Retinal pigment epithelial cell (primary cell): ENCODE results near the gene FAM222B.

Experiments
- DNase-seq: peaks from one replicate; pipeline ENCODE4 v3.0.0-alpha.2; 2010; ENCODE audit warnings: low read depth
- H3K4me3 ChIP-seq: 2 replicates; pipeline ENCODE4 v1.5.1; 2011; ENCODE audit warnings: mild to moderate bottlenecking, low read length, control low read depth, moderate library complexity
- CTCF ChIP-seq: conservative IDR thresholded peaks from 2 replicates; pipeline ENCODE4 v1.5.1; 2011; ENCODE audit warnings: low read depth, low read length, control low read depth, inconsistent platforms

The FAM222B gene

GRCh38 chr17:28749516-28750177, 92.9 kb downstream of the FAM222B start:
- no peak for TF ChIP-seq CTCF
- H3K4me3 ChIP-seq: no peak overlapping the region
- no peak for DNase-seq

- H3K4me3 ChIP-seq: no peak overlapping the region
- TF ChIP-seq CTCF: no peak
- DNase-seq: no peak
Observed at GRCh38 chr17:28748852-28749515, 93.6 kb downstream of the FAM222B start.

GRCh38 chr17:28747801-28748750, 94.5 kb downstream of the FAM222B start:
- no peak overlapping the region for H3K4me3 ChIP-seq
- TF ChIP-seq CTCF: no peak
- no peak for DNase-seq

- no peak for TF ChIP-seq CTCF
- DNase-seq: no peak
- H3K4me3 ChIP-seq: no peak overlapping the region
Observed at GRCh38 chr17:28747051-28747691, 95.4 kb downstream of the FAM222B start.

- DNase-seq: peak; percentile 36
- TF ChIP-seq CTCF: no peak
- peak overlapping the region; percentile 94 for H3K4me3 ChIP-seq
Observed at GRCh38 chr17:28746611-28747050, 96.0 kb downstream of the FAM222B start.

GRCh38 chr17:28745786-28746411, 96.7 kb downstream of the FAM222B start:
- no peak for TF ChIP-seq CTCF
- H3K4me3 ChIP-seq: peak overlapping the region; percentile 94
- peak; percentile 21 for DNase-seq
